A549 (cell line): ENCODE results near the gene SBK3.

Experiments used
- BCL3 ChIP-seq: fragments of >200 bp; sonication (Bioruptor Twin); formaldehyde crosslinking; IDR thresholded peaks from 3 replicates; pipeline ENCODE4 v1.6.1; 2016
- CHD2 ChIP-seq: fragments of 150-350 bp; IDR thresholded peaks from 2 replicates; pipeline ENCODE4 v1.6.1; 2014; ENCODE audit warnings: low read length; ENCODE audit not compliant: partially characterized antibody
- CTCF ChIP-seq: fragments of >200 bp; sonication (Bioruptor Twin); formaldehyde crosslinking; IDR thresholded peaks from 3 replicates; pipeline ENCODE4 v1.5.1; 2016
- E2F6 ChIP-seq: IDR thresholded peaks from 2 replicates; pipeline ENCODE4 v1.6.1; 2012; ENCODE audit warnings: low read depth, borderline replicate concordance
- POLR2A ChIP-seq: IDR thresholded peaks from 2 replicates; pipeline ENCODE4 v1.6.1; 2012; ENCODE audit warnings: mild to moderate bottlenecking, low read length
- RFX5 ChIP-seq: fragments of 450-650 bp; IDR thresholded peaks from 2 replicates; pipeline ENCODE4 v1.7.1; 2014; ENCODE audit warnings: antibody characterized with exemption, mild to moderate bottlenecking, moderate library complexity
- RNF2 ChIP-seq: fragments of 200-600 bp; sonication (generic); IDR thresholded peaks from 2 replicates; pipeline ENCODE4 v1.6.1; 2016; ENCODE audit warnings: low read depth, mild to moderate bottlenecking, antibody characterized with exemption, moderate library complexity, borderline replicate concordance

- TF ChIP-seq CHD2 (no peak), E2F6 (no peak), RNF2 (no peak), RFX5 (no peak), BCL3 (no peak), CTCF (no peak), POLR2A (no peak)
These were observed 17.9 kb upstream of the SBK3 start for GRCh38 chr19:55563261-55563690.
